HepG2 (cell line): ENCODE measurements around the gene TAOK3. TPM values are rescaled to one million over a fixed set of nuclear protein-coding genes. Genes with fewer than 3 reads are reported as not detected.
A peak's percentile ranks its signal among the peaks of the same experiment; 100 is the strongest.

Experiments
- ATAC-seq: fragments of 200-7000 bp; cut with Tn5 transposase; 3 replicates; pipeline ENCODE4 v1.9.1; 2020; ENCODE audit warnings: mild to moderate bottlenecking, moderate library complexity
- BruUV-seq: library from RNA; stranded (reverse); fragments of 400-500 nt; replicated peaks from 2 replicates; lab custom pipeline; 2021; lab: Mats Ljungman, UMichigan
- CTCF ChIA-PET: fragments of 300-600 bp; formaldehyde crosslinking; extraction: SDS; loops from one replicate; lab custom pipeline; 2021; ENCODE audit warnings: low total read pairs, inconsistent platforms, low intra/inter-chr PET ratio; lab: Yijun Ruan, JAX
- POLR2A ChIA-PET: fragments of 350-600 bp; sonication (Branson Sonifier 250); formaldehyde crosslinking; loops from one replicate; lab custom pipeline; 2020; ENCODE audit warnings: antibody characterized with exemption, inconsistent platforms; lab: Yijun Ruan, JAX
- DNase-seq: peaks from one replicate; pipeline ENCODE4 v3.0.0-alpha.2; 2015; ENCODE audit warnings: low spot score
- FAIRE-seq: peaks from 3 replicates; lab custom pipeline; 2011; peaks lifted over from hg19 to GRCh38; lab: Jason Lieb, UNC
- H2AFZ ChIP-seq: one replicate; pipeline ENCODE4 v1.6.1; 2011; ENCODE audit warnings: low read length, inconsistent platforms
- H3K27ac ChIP-seq: fragments of 300-600 bp; 3 replicates; pipeline ENCODE4 v1.8.0; 2011; ENCODE audit warnings: mixed run types, mild to moderate bottlenecking, mixed read lengths, low read length, inconsistent platforms; ENCODE audit not compliant: insufficient read depth; ENCODE audit errors: extremely low read length
- H3K27me3 ChIP-seq, 2 experiments: fragments of 200-600 bp in 1 of 2; 2 replicates in 1 of 2; 3 replicates in 1 of 2; pipeline versions ENCODE4 v1.6.0 to v1.8.0; 2011; ENCODE audit warnings: low read length in 2 of 2, mild to moderate bottlenecking in 2 of 2, moderate library complexity in 2 of 2, inconsistent platforms in 1 of 2; ENCODE audit not compliant: insufficient read depth in 2 of 2, control insufficient read depth in 1 of 2
- H3K36me3 ChIP-seq, 2 experiments: fragments of 200-600 bp in 1 of 2; replicated peaks in 1 of 2; 2 replicates in 1 of 2; 3 replicates in 1 of 2; pipeline versions ENCODE4 v1.5.1 to v1.8.0; 2011; ENCODE audit warnings: low read length in 2 of 2, inconsistent platforms in 1 of 2; ENCODE audit not compliant: insufficient read depth in 2 of 2, control insufficient read depth in 1 of 2
- H3K4me1 ChIP-seq: 2 replicates; pipeline ENCODE4 v1.5.1; 2012; ENCODE audit warnings: low read length, inconsistent platforms; ENCODE audit not compliant: insufficient read depth
- H3K4me2 ChIP-seq: 2 replicates; pipeline ENCODE4 v1.6.0; 2011; ENCODE audit warnings: low read depth, low read length, inconsistent platforms
- H3K4me3 ChIP-seq, 3 experiments: fragments of 200-600 bp in 1 of 3; sonication (generic), shearing (Covaris generic) in 1 of 3; replicated peaks in 1 of 3; 2 replicates each; pipeline ENCODE4 v1.5.1; 2011 to 2016; ENCODE audit warnings: low read length in 3 of 3, inconsistent platforms in 2 of 3, low read depth in 2 of 3, mild to moderate bottlenecking in 2 of 3, control low read depth in 1 of 3, mixed read lengths in 1 of 3; ENCODE audit not compliant: insufficient read depth in 1 of 3
- H3K79me2 ChIP-seq: one replicate; pipeline ENCODE4 v1.6.1; 2011; ENCODE audit warnings: low read length, inconsistent platforms; ENCODE audit not compliant: insufficient read depth
- H3K9ac ChIP-seq: 2 replicates; pipeline ENCODE4 v1.6.0; 2011; ENCODE audit warnings: mild to moderate bottlenecking, low read depth, low read length, inconsistent platforms; ENCODE audit not compliant: insufficient read depth
- H3K9me3 ChIP-seq: 2 replicates; pipeline ENCODE4 v1.5.1; 2012; ENCODE audit warnings: mild to moderate bottlenecking, low read length
- H4K20me1 ChIP-seq: 2 replicates; pipeline ENCODE4 v1.6.0; 2011; ENCODE audit warnings: inconsistent platforms, mild to moderate bottlenecking, low read length, moderate library complexity; ENCODE audit not compliant: insufficient read depth
- AGO2 ChIP-seq: fragments of 200-400 bp; formaldehyde crosslinking; optimal IDR thresholded peaks from 2 replicates; pipeline ENCODE3; 2017; ENCODE audit warnings: mild to moderate bottlenecking, low read depth, low read length, moderate library complexity
- MED8 ChIP-seq: sonication (generic); formaldehyde crosslinking; IDR thresholded peaks from 2 replicates; pipeline ENCODE4 v1.8.1; 2023; ENCODE audit warnings: mild to moderate bottlenecking, missing genetic modification reagents; ENCODE audit not compliant: insufficient replicate concordance
- RBM22 ChIP-seq: fragments of 200-400 bp; formaldehyde crosslinking; optimal IDR thresholded peaks from 2 replicates; pipeline ENCODE3; 2017; ENCODE audit warnings: mild to moderate bottlenecking, low read length, moderate library complexity
- WGBS: methylation state at CpG from one replicate; pipeline ENCODE4 v1.1.6; 2017; ENCODE audit warnings: low lambda C conversion rate; 5-methylcytosine and 5-hydroxymethylcytosine counted together
- in situ Hi-C: cut with HindIII; loops from 2 replicates; pipeline ENCODE4 v1.10.0; 2017; ENCODE audit warnings: low pct_unique_long_range_greater_than_20kb; ENCODE audit not compliant: extremely low pct_ligation_motif_present
- intact Hi-C: fragments of 100-400 bp; cut with micrococcal nuclease; formaldehyde crosslinking; loops from one replicate; pipeline ENCODE4 v1.10.0; 2022; ENCODE audit not compliant: unreplicated experiment
- polyA plus RNA-seq, 8 experiments: library from polyadenylated mRNA; depleted of rRNA in 3 of 8; stranded (reverse) in 7 of 8; unstranded in 1 of 8; fragments of >200 nt; fragmentation: Illumina TruSeq in 4 of 8; extraction: Trizol in 4 of 8; gene quantifications; 2 replicates each; pipeline versions ENCODE4 v1.2.1 to v1.2.3, GENCODE V29; 2011 to 2016; ENCODE audit warnings: low read depth in 4 of 8, missing spikeins in 1 of 8, mixed read lengths in 1 of 8; ENCODE audit not compliant: insufficient read depth in 1 of 8
- total RNA-seq, 5 experiments: library from RNA; depleted of rRNA; stranded (reverse); fragments of >200 nt; fragmentation: Illumina TruSeq; extraction: Trizol; gene quantifications; 2 replicates each; pipeline ENCODE4 v1.2.3, GENCODE V29; 2016; ENCODE audit warnings: low read depth in 1 of 5
- TF ChIP-seq, protein P1 (sequence below): sonication (generic); formaldehyde crosslinking; IDR thresholded peaks from 2 replicates; pipeline ENCODE4 v1.4.0; 2020; ENCODE audit warnings: missing genetic modification reagents, borderline replicate concordance

Gene TAOK3
- total and polyA plus RNA-seq, 2 of the 13 experiments (the other 11 are each of a cell fraction or from before 2014, with no cell fraction given): 10.4 to 12.3 TPM

DNA sequence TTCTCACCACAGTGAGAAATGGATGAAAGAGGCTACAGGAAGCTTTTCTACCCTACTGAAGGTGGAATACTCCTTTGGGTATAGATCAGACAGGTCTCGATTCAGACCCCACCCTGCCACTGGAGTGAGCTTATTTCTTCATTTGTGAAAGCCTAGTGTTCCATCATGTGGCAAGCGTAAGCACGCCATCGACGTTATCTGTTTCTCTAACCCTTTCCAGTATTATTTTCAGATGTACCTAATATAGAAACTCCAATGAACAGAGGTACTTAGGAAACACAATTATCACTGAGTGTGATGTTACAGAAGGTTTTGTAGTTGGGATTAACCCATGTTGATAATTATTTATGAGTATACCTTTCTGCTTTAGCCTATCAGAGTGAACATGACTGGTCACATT lies 224.4 kb downstream of the TAOK3 start:
- Histone ChIP-seq H3K9ac (no peak overlapping the region), H4K20me1 (peaks cover 22% of the 10 kb centered on the region)
- TF ChIP-seq AGO2 (peak; percentile 62), RBM22 (peak; percentile 44), MED8 (CRISPR knock-in tag) (no peak)
- TF ChIP-seq, all 625 proteins: peak for 2
- ChIA-PET CTCF (no interaction called here), POLR2A (interaction anchor here (0.9 to 1.5 kb wide), 4 partner anchors 9 to 27 kb away, joined by 3 to 7 read pairs (median 4); partner anchors contain the start of gene PEBP1)
- Histone ChIP-seq H3K79me2 (peaks cover 3% of the 10 kb centered on the region), H3K4me1 (peaks cover 17% of the 10 kb centered on the region), H3K9me3 (no peaks in the 10 kb centered on the region), H3K27me3 (no peaks in the 10 kb centered on the region), H2AFZ (no peak overlapping the region), H3K4me3 (no peak overlapping the region), H3K27ac (no peak overlapping the region), H3K36me3 (peaks cover 23 to 58% of the 10 kb centered on the region in 2 experiments; a peak in 4 of 5 replicates), H3K4me2 (no peak overlapping the region)
- intact Hi-C loops: no loop called here
- in situ Hi-C loops: no loop called here
- no TSS peak for BruUV-seq
- ATAC-seq: no peak; the same call in 2 of the 3 replicates
- no peak for FAIRE-seq
- DNase-seq: no peak
- 94% methylated on average over 5 of the region's 5 CpGs for WGBS

DNA sequence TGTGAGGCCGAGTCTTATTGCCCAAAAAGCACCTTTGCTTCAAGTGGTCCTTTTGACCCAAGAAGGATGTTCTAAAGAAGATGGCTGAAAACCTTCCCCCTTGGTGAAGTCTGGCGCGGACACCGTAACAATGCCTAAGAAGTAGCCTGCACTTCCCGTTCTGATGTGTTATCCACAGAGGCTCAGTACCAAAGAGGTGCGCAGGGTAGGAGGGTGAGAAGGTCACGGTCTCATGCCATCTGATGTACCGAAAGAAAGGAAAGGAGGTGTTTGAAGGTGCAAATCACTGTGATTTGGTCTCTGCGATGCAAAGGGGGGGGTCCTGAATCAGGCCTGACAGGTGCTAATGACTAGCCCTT lies 226.9 kb downstream of the TAOK3 start:
- no peaks in the 10 kb centered on the region for H3K27me3 ChIP-seq
- H3K79me2 ChIP-seq: peaks cover 16% of the 10 kb centered on the region
- no peak for DNase-seq
- POLR2A ChIA-PET: no interaction called here
- peak; percentile 63 for TF ChIP-seq RBM22
- TF ChIP-seq, protein P1, sequence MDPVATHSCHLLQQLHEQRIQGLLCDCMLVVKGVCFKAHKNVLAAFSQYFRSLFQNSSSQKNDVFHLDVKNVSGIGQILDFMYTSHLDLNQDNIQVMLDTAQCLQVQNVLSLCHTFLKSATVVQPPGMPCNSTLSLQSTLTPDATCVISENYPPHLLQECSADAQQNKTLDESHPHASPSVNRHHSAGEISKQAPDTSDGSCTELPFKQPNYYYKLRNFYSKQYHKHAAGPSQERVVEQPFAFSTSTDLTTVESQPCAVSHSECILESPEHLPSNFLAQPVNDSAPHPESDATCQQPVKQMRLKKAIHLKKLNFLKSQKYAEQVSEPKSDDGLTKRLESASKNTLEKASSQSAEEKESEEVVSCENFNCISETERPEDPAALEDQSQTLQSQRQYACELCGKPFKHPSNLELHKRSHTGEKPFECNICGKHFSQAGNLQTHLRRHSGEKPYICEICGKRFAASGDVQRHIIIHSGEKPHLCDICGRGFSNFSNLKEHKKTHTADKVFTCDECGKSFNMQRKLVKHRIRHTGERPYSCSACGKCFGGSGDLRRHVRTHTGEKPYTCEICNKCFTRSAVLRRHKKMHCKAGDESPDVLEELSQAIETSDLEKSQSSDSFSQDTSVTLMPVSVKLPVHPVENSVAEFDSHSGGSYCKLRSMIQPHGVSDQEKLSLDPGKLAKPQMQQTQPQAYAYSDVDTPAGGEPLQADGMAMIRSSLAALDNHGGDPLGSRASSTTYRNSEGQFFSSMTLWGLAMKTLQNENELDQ (CRISPR knock-in tag): no peak
- TF ChIP-seq, all 625 proteins: peak for 1
- H3K9ac ChIP-seq: no peak overlapping the region
- CTCF ChIA-PET: no interaction called here
- no peak overlapping the region for H2AFZ ChIP-seq
- intact Hi-C loops: no loop called here
- H3K36me3 ChIP-seq: peaks cover 32 to 64% of the 10 kb centered on the region in 2 experiments
- H4K20me1 ChIP-seq: peaks cover 27% of the 10 kb centered on the region
- 89% methylated on average over 9 of the region's 9 CpGs for WGBS
- BruUV-seq: no TSS peak
- no peak overlapping the region for H3K4me2 ChIP-seq
- no peak overlapping the region for H3K4me3 ChIP-seq
- ATAC-seq (no peak), FAIRE-seq (no peak)
- in situ Hi-C loops: no loop called here
- H3K27ac ChIP-seq: no peak overlapping the region
- H3K9me3 ChIP-seq: no peaks in the 10 kb centered on the region
- peaks cover 42% of the 10 kb centered on the region for H3K4me1 ChIP-seq
